K562 (cell line): ENCODE results near the gene TNC. TPM values are rescaled to one million over a fixed set of nuclear protein-coding genes. Genes with fewer than 3 reads are reported as not detected.

Source experiments
- ATAC-seq: fragments of 200-7000 bp; cut with Tn5 transposase; 3 replicates; pipeline ENCODE4 v1.9.1; 2020; ENCODE audit warnings: moderate library complexity
- BruUV-seq: library from RNA; stranded (reverse); fragments of 400-500 nt; replicated peaks from 2 replicates; lab custom pipeline; 2021; lab: Mats Ljungman, UMichigan
- CTCF ChIA-PET: fragments of 300-600 bp; formaldehyde crosslinking; extraction: SDS; loops from one replicate; lab custom pipeline; 2021; ENCODE audit warnings: low intra/inter-chr PET ratio; lab: Yijun Ruan, JAX
- POLR2A ChIA-PET: fragments of 300-600, 350-650 bp; sonication (Branson Sonifier 250); formaldehyde crosslinking; extraction: SDS; loops from one replicate; lab custom pipeline; 2021; ENCODE audit warnings: antibody characterized with exemption, inconsistent platforms; lab: Yijun Ruan, JAX
- DNase-seq, 4 experiments: peaks; one replicate each; pipeline versions ENCODE4 v3.0.0 to v3.0.0-alpha.2; 2011 to 2018; ENCODE audit warnings: low spot score in 3 of 4, mixed read lengths in 3 of 4; ENCODE audit errors: extremely low read depth in 1 of 4
- FAIRE-seq: peaks from 2 replicates; lab custom pipeline; 2011; peaks lifted over from hg19 to GRCh38; lab: Jason Lieb, UNC
- H2AFZ ChIP-seq: 2 replicates; pipeline ENCODE4 v1.6.0; 2011; ENCODE audit warnings: low read depth, low read length, control low read depth, inconsistent platforms
- H3K27ac ChIP-seq: fragments of 200-600 bp; 3 replicates; pipeline ENCODE4 v1.8.0; 2011; ENCODE audit warnings: low read depth, mild to moderate bottlenecking, control low read depth, inconsistent platforms, low read length, moderate library complexity, mixed read lengths; ENCODE audit errors: extremely low read depth
- H3K27me3 ChIP-seq, 2 experiments: fragments of 300-600 bp in 1 of 2; 2 replicates in 1 of 2; 3 replicates in 1 of 2; pipeline versions ENCODE4 v1.6.0 to v1.8.0; 2011; ENCODE audit warnings: inconsistent platforms in 2 of 2, low read length in 2 of 2, mild to moderate bottlenecking in 1 of 2, mixed read lengths in 1 of 2, moderate library complexity in 1 of 2; ENCODE audit not compliant: control insufficient read depth in 2 of 2, insufficient read depth in 2 of 2
- H3K36me3 ChIP-seq: fragments of 300-600 bp; 3 replicates; pipeline ENCODE4 v1.8.0; 2011; ENCODE audit warnings: mild to moderate bottlenecking, low read length, inconsistent platforms; ENCODE audit not compliant: control insufficient read depth, insufficient read depth
- H3K4me1 ChIP-seq, 2 experiments: fragments of 200-600 bp in 1 of 2; replicated peaks in 1 of 2; 2 replicates in 1 of 2; 3 replicates in 1 of 2; pipeline versions ENCODE4 v1.5.1 to v1.8.0; 2011; ENCODE audit warnings: inconsistent platforms in 2 of 2, low read length in 2 of 2, mild to moderate bottlenecking in 1 of 2, mixed read lengths in 1 of 2, moderate library complexity in 1 of 2; ENCODE audit not compliant: control insufficient read depth in 2 of 2, insufficient read depth in 2 of 2
- H3K4me2 ChIP-seq: 2 replicates; pipeline ENCODE4 v1.6.1; 2011; ENCODE audit warnings: low read length, control low read depth, inconsistent platforms, mixed read lengths; ENCODE audit not compliant: insufficient read depth
- H3K4me3 ChIP-seq: fragments of 200-600 bp; sonication (generic), shearing (Covaris generic); 2 replicates; pipeline ENCODE4 v1.5.1; 2016; ENCODE audit warnings: control low read depth, inconsistent platforms
- H3K79me2 ChIP-seq: fragments of 200-600 bp; 3 replicates; pipeline ENCODE4 v1.8.0; 2011; ENCODE audit warnings: low read length, inconsistent platforms; ENCODE audit not compliant: control insufficient read depth, insufficient read depth
- H3K9ac ChIP-seq, 2 experiments: 2 replicates each; pipeline versions ENCODE4 v1.6.0 to v1.6.1; 2011; ENCODE audit warnings: low read depth in 2 of 2, low read length in 2 of 2, control low read depth in 1 of 2, inconsistent platforms in 1 of 2, mild to moderate bottlenecking in 1 of 2, mixed read lengths in 1 of 2; ENCODE audit not compliant: insufficient read depth in 1 of 2
- H3K9me1 ChIP-seq: one replicate; pipeline ENCODE4 v1.6.0; 2011; ENCODE audit warnings: inconsistent platforms, mild to moderate bottlenecking, low read length, moderate library complexity; ENCODE audit not compliant: control insufficient read depth, insufficient read depth
- H3K9me3 ChIP-seq: replicated peaks from 2 replicates; pipeline ENCODE4 v1.5.1; 2011; ENCODE audit warnings: low read depth, low read length, inconsistent platforms; ENCODE audit not compliant: control insufficient read depth, insufficient read depth
- H4K20me1 ChIP-seq: replicated peaks from 2 replicates; pipeline ENCODE4 v1.6.1; 2011; ENCODE audit warnings: low read length, inconsistent platforms, mixed read lengths; ENCODE audit not compliant: control insufficient read depth, insufficient read depth
- ATF7 ChIP-seq: fragments of 450-650 bp; IDR thresholded peaks from 2 replicates; pipeline ENCODE4 v1.7.1; 2014; ENCODE audit warnings: mild to moderate bottlenecking, moderate library complexity
- CEBPB ChIP-seq: fragments of 450-650 bp; IDR thresholded peaks from 2 replicates; pipeline ENCODE4 v1.6.1; 2016; ENCODE audit warnings: missing genetic modification characterization, missing compliant biosample characterization
- ESRRB ChIP-seq: fragments of 250-450 bp; sonication (Bioruptor Pico); IDR thresholded peaks from 2 replicates; pipeline ENCODE4 v1.5.0; 2020; ENCODE audit warnings: mild to moderate bottlenecking, moderate library complexity, borderline replicate concordance
- FOS ChIP-seq: IDR thresholded peaks from 3 replicates; pipeline ENCODE4 v1.6.1; 2011; ENCODE audit not compliant: insufficient read length; ENCODE audit errors: extremely low read depth
- GTF2F1 ChIP-seq: IDR thresholded peaks from 2 replicates; pipeline ENCODE4 v1.6.1; 2011; ENCODE audit warnings: low read depth, low read length, improper control_type of control experiment
- HDAC2 ChIP-seq: fragments of 450-650 bp; IDR thresholded peaks from 2 replicates; pipeline ENCODE4 v1.6.1; 2016; ENCODE audit warnings: mild to moderate bottlenecking
- HNRNPH1 ChIP-seq: fragments of 200-400 bp; formaldehyde crosslinking; optimal IDR thresholded peaks from 2 replicates; pipeline ENCODE3; 2017; ENCODE audit warnings: low read depth, mild to moderate bottlenecking, low read length, moderate library complexity
- MEF2A ChIP-seq: IDR thresholded peaks from 2 replicates; pipeline ENCODE4 v1.6.1; 2011; ENCODE audit warnings: low read depth, mild to moderate bottlenecking, low read length, moderate library complexity; ENCODE audit not compliant: control insufficient read depth
- NR0B1 ChIP-seq: fragments of 450-650 bp; IDR thresholded peaks from one replicate; pipeline ENCODE4 v1.6.1; 2018; ENCODE audit warnings: mild to moderate bottlenecking, moderate library complexity; ENCODE audit not compliant: partially characterized antibody
- PHF21A ChIP-seq: fragments of 450-650 bp; IDR thresholded peaks from 2 replicates; pipeline ENCODE4 v1.6.1; 2017; ENCODE audit warnings: low read depth, borderline replicate concordance
- RBM17 ChIP-seq: fragments of 200-400 bp; formaldehyde crosslinking; IDR thresholded peaks from 2 replicates; pipeline ENCODE4 v1.6.1; 2017; ENCODE audit warnings: low read depth, mild to moderate bottlenecking, low read length, borderline replicate concordance
- SAFB ChIP-seq: fragments of 200-400 bp; formaldehyde crosslinking; IDR thresholded peaks from 2 replicates; pipeline ENCODE4 v1.6.1; 2017; ENCODE audit warnings: low read depth, low read length, borderline replicate concordance
- SPI1 ChIP-seq: IDR thresholded peaks from 2 replicates; pipeline ENCODE4 v1.6.1; 2011; ENCODE audit warnings: low read depth, low read length, control low read depth, borderline replicate concordance
- TAF7 ChIP-seq: fragments of 450-650 bp; IDR thresholded peaks from 2 replicates; pipeline ENCODE4 v1.6.1; 2016; ENCODE audit warnings: missing genetic modification characterization, missing compliant biosample characterization
- TARDBP ChIP-seq: fragments of 450-650 bp; IDR thresholded peaks from 2 replicates; pipeline ENCODE4 v1.6.1; 2016
- XRCC5 ChIP-seq: fragments of 200-400 bp; formaldehyde crosslinking; IDR thresholded peaks from 2 replicates; pipeline ENCODE4 v1.6.1; 2017; ENCODE audit warnings: low read depth, mild to moderate bottlenecking, low read length
- YY1 ChIP-seq, 3 experiments: IDR thresholded peaks; 2 replicates each; pipeline ENCODE4 v1.6.1; 2011; ENCODE audit warnings: low read length in 2 of 3, mild to moderate bottlenecking in 2 of 3, moderate library complexity in 2 of 3, borderline replicate concordance in 1 of 3, control low read depth in 1 of 3, low read depth in 1 of 3; ENCODE audit not compliant: insufficient read depth in 3 of 3, insufficient replicate concordance in 2 of 3, control insufficient read depth in 1 of 3, insufficient read length in 1 of 3; ENCODE audit errors: extremely low read depth in 1 of 3
- ZC3H4 ChIP-seq: sonication (generic); formaldehyde crosslinking; IDR thresholded peaks from 2 replicates; pipeline ENCODE4 v1.9.0; 2021; ENCODE audit warnings: missing genetic modification reagents, borderline replicate concordance
- WGBS: fragments of 100-300 bp; shearing (Covaris generic); methylation state at CpG from one replicate; pipeline ENCODE4 v1.1.6; 2016; ENCODE audit warnings: low coverage, mixed read lengths; ENCODE audit not compliant: insufficient coverage; ENCODE audit errors: missing lambda C conversion rate; 5-methylcytosine and 5-hydroxymethylcytosine counted together
- in situ Hi-C: fragments of 300-500 bp; cut with MboI; formaldehyde crosslinking; loops from 4 replicates; pipeline ENCODE4 v1.15.0; 2018; ENCODE audit warnings: inconsistent platforms, mixed read lengths
- intact Hi-C: fragments of 100-400 bp; cut with micrococcal nuclease; formaldehyde crosslinking; loops from 2 replicates; pipeline ENCODE4 v1.14.2; 2022
- polyA plus RNA-seq, 8 experiments: library from polyadenylated mRNA; depleted of rRNA in 4 of 8; stranded (reverse) in 5 of 8; unstranded in 3 of 8; fragments of >200 nt; fragmentation: Nextera tagmentation in 2 of 8; fragmentation: Illumina TruSeq in 1 of 8; extraction: Ambion mirVana in 2 of 8; extraction: Trizol in 1 of 8; gene quantifications; 2 replicates each; pipeline versions ENCODE4 v1.2.1 to v1.2.3, GENCODE V29; 2011 to 2014; ENCODE audit warnings: inconsistent platforms in 1 of 8, missing spikeins in 1 of 8
- total RNA-seq, 7 experiments: library from RNA; depleted of rRNA in 6 of 7; stranded (reverse); fragments of >200 nt in 6 of 7; fragmentation: Illumina TruSeq in 2 of 7; extraction: Trizol in 2 of 7; gene quantifications; 2 replicates each; pipeline versions ENCODE4 v1.2.1 to v1.2.3, GENCODE V29; 2011 to 2021; ENCODE audit warnings: low replicate concordance in 1 of 7

Gene TNC
- total and polyA plus RNA-seq, 9 of the 15 experiments (the other 6 are each of a cell fraction or from before 2014, with no cell fraction given) = under 0.01 to 0.29 TPM; not detected in 7

GRCh38 chr9:115103746-115104477, 14.0 kb downstream of the TNC start:
- no TSS peak for BruUV-seq
- ChIA-PET CTCF (no interaction called here), POLR2A (interaction anchor here (1.2 kb wide), 1 partner anchor 8 kb away, joined by 3 read pairs; no protein-coding TSS in a partner anchor)
- TF ChIP-seq SPI1 (no peak), CEBPB (tag) (no peak), ZC3H4 (CRISPR knock-in tag) (no peak), RBM17 (no peak), YY1 (IDR thresholded peaks at IDR 0.05; ENCODE audit: borderline replicate concordance in 1 of 3, control insufficient read depth in 1 of 3, extremely low read depth in 1 of 3, insufficient read depth in 3 of 3, insufficient read length in 1 of 3, insufficient replicate concordance in 2 of 3, low read depth in 1 of 3, low read length in 2 of 3) (no peak), MEF2A (no peak), TAF7 (tag) (no peak), HDAC2 (no peak), TARDBP (no peak), XRCC5 (no peak), ESRRB (no peak), NR0B1 (no peak), PHF21A (no peak), GTF2F1 (no peak), HNRNPH1 (no peak), ATF7 (no peak), SAFB (no peak), FOS (no peak)
- Histone ChIP-seq H3K9me1 (no peaks in the 10 kb centered on the region), H3K4me2 (no peak overlapping the region), H4K20me1 (no peaks in the 10 kb centered on the region), H3K79me2 (no peaks in the 10 kb centered on the region), H3K27ac (no peak overlapping the region), H2AFZ (no peak overlapping the region), H3K9me3 (no peaks in the 10 kb centered on the region), H3K9ac (no peak overlapping the region), H3K4me3 (no peak overlapping the region), H3K36me3 (no peaks in the 10 kb centered on the region), H3K27me3 (no peaks in the 10 kb centered on the region), H3K4me1 (no peaks in the 10 kb centered on the region)
- 0% methylated on average over 3 of the region's 3 CpGs for WGBS
- DNase-seq (no peak), FAIRE-seq (no peak), ATAC-seq (no peak)
- intact Hi-C loops (no loop called here), in situ Hi-C loops (no loop called here)
